ENCODE results near the gene TLX3. TPM values are rescaled to one million over a fixed set of nuclear protein-coding genes. Genes with fewer than 3 reads are reported as not detected.

TLX3 gene
- total RNA-seq, 4 donors from 2014 or later = not detected

DNA sequence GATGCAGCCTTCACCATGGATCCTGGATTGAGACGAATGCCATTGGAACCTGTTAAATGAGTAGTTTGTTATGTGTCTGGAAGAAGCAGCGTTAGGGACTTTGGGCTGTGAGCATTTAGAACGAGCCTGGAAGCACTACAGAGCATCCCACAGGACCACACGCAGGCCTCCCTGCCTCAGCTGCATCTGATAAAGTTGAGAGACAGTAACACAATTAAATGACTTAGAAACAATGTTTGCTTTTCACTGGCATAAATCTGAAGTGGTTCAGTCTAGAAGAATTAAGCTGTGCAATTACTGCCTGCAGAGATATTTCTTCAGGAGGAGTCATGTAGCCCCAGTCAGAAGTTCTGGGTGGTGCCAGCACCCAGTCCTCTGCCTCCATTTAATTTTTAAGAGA lies 9.8 kb upstream of the TLX3 start:
- H3K4me1 ChIP-seq = no peaks in the 10 kb centered on the region
- intact Hi-C loops (cut with DNase I) = no loop called here
- TF ChIP-seq POLR2A (IDR thresholded peaks at IDR 0.05; ENCODE audit: low read depth) (no peak), EP300 (IDR thresholded peaks at IDR 0.05) (no peak), POLR2AphosphoS5 (IDR thresholded peaks at IDR 0.05) (no peak), CTCF (IDR thresholded peaks at IDR 0.05) (no peak)
- H3K9me3 ChIP-seq = no peaks in the 10 kb centered on the region
- H3K4me3 ChIP-seq = no peak overlapping the region
- peaks cover 0 to 3% (median under 1%) of the 10 kb centered on the region in 4 donors for H3K36me3 ChIP-seq
- H3K27ac ChIP-seq (replicated peaks in 1 of 4) = no peak overlapping the region
- WGBS = 95% methylated on average over 4 of the region's 4 CpGs
- DNase-seq (ENCODE audit: extremely low spot score) = no peak
- H3K27me3 ChIP-seq = peaks cover 0 to 5% (median 0%) of the 10 kb centered on the region in 4 donors

GRCh38 chr5:171299851-171300250 lies 9.2 kb upstream of the TLX3 start:
- H3K4me1 ChIP-seq = no peaks in the 10 kb centered on the region
- no peak for DNase-seq (ENCODE audit: extremely low spot score)
- no peaks in the 10 kb centered on the region for H3K36me3 ChIP-seq
- peaks cover 0 to 11% (median 2%) of the 10 kb centered on the region in 4 donors for H3K27me3 ChIP-seq
- intact Hi-C loops (cut with DNase I) = no loop called here
- WGBS = 95% methylated on average over 2 of the region's 2 CpGs
- H3K4me3 ChIP-seq = no peak overlapping the region
- H3K9me3 ChIP-seq = no peaks in the 10 kb centered on the region
- no peak overlapping the region for H3K27ac ChIP-seq (replicated peaks in 1 of 4)
- TF ChIP-seq POLR2AphosphoS5 (IDR thresholded peaks at IDR 0.05) = no peak

GRCh38 chr5:171300358-171300757 lies 8.7 kb upstream of the TLX3 start:
- Histone ChIP-seq H3K9me3 (no peaks in the 10 kb centered on the region), H3K4me1 (no peaks in the 10 kb centered on the region), H3K27me3 (peaks cover 0 to 16% (median 7%) of the 10 kb centered on the region in 4 donors), H3K36me3 (no peaks in the 10 kb centered on the region), H3K4me3 (no peak overlapping the region), H3K27ac (replicated peaks in 1 of 4) (no peak overlapping the region)
- intact Hi-C loops (cut with DNase I) = no loop called here
- 92% methylated on average over 7 of the region's 7 CpGs for WGBS
- TF ChIP-seq EP300 (IDR thresholded peaks at IDR 0.05) = no peak
- no peak for TF ChIP-seq POLR2A (IDR thresholded peaks at IDR 0.05; ENCODE audit: low read depth)
- no peak for TF ChIP-seq CTCF (IDR thresholded peaks at IDR 0.05)
- TF ChIP-seq POLR2AphosphoS5 (IDR thresholded peaks at IDR 0.05) = no peak
- no peak for DNase-seq (ENCODE audit: extremely low spot score)

DNA sequence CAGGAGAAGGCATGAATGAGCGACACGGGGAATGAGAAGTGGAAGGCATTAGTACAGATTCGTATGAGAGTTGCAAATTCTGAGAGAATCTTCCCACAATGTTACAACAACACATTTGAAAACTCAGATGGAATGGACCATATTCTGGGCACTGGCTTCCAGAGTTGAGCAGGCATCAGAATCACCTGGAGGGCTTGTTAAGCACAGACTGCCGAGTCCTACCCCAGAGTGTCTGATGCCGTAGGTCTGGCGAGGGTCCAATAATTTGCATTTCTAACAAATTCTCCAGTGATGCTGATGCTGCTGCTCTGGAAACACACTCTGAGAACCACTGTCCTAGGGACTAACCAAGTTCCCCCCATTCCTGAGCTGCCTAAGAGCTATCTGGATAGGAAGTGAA lies 2.9 kb upstream of the TLX3 start:
- Histone ChIP-seq H3K4me3 (no peak overlapping the region), H3K36me3 (no peaks in the 10 kb centered on the region), H3K4me1 (peaks cover 22 to 32% (median 31%) of the 10 kb centered on the region in 4 donors), H3K27me3 (peaks cover 9 to 74% (median 60%) of the 10 kb centered on the region in 4 donors), H3K27ac (replicated peaks in 1 of 4) (no peak overlapping the region), H3K9me3 (no peaks in the 10 kb centered on the region)
- WGBS = 61% methylated on average over 6 of the region's 6 CpGs
- intact Hi-C loops (cut with DNase I) = no loop called here
- no peak for TF ChIP-seq EP300 (IDR thresholded peaks at IDR 0.05)
- DNase-seq (ENCODE audit: extremely low spot score) = no peak

DNA sequence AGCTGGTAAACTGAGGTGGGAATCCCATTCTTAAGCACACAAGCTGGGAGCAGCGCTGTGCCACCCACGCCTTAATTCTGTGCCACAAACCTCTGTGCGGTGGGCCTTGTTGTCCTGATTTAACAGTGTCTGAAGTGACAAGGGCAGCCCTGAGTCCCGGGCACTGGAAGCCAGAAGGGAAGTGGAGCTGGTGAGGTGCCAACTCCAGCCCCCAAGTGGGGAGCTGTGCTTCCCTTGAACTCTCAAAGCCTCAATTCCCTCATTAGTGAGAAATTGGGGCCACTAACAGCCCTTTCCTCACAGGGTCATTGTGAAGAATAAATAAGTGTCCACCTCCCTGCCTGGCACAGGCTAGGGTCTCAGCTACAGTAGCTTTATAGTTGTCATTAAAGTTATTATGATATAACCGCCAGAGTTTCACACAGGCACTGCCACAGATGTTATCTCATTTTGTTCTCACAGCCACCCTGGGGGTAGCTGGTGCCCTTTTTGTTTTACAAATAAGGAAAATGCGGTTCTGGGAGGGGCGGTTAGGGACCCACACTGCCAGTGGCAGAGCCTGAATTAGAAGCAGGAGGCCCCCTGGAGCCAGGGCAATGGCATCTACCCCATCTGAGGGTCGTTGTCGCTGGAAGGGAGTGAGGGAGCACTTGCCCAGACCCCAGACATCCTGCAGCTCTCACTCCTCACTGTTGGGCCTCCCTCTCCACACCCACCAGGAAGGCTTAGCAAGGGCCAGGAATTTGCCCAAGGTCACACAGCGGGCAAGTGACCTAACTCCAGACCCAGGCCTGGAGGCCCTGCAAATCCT lies 2.1 kb upstream of the TLX3 start:
- no peak for DNase-seq (ENCODE audit: extremely low spot score)
- Histone ChIP-seq H3K36me3 (no peaks in the 10 kb centered on the region), H3K27ac (replicated peaks in 1 of 4) (no peak overlapping the region), H3K27me3 (peaks cover 9 to 82% (median 68%) of the 10 kb centered on the region in 4 donors), H3K9me3 (no peaks in the 10 kb centered on the region), H3K4me3 (no peak overlapping the region), H3K4me1 (peaks cover 30 to 41% (median 39%) of the 10 kb centered on the region in 4 donors)
- intact Hi-C loops (cut with DNase I) = no loop called here
- TF ChIP-seq CTCF (IDR thresholded peaks at IDR 0.05) (no peak), EP300 (IDR thresholded peaks at IDR 0.05) (no peak), POLR2A (IDR thresholded peaks at IDR 0.05; ENCODE audit: low read depth) (no peak), POLR2AphosphoS5 (IDR thresholded peaks at IDR 0.05) (no peak)
- WGBS = 38% methylated on average over 8 of the region's 10 CpGs

All from esophagus muscularis mucosa (tissue), 4 donors.